Inferior parietal cortex (tissue), 1 donor: Measurements from ENCODE around the gene WT1.

ENCODE experiments used
- DNase-seq: peaks from one replicate; pipeline ENCODE4 v3.0.0-alpha.2; 2016; ENCODE audit errors: extremely low spot score

WT1 gene

DNA sequence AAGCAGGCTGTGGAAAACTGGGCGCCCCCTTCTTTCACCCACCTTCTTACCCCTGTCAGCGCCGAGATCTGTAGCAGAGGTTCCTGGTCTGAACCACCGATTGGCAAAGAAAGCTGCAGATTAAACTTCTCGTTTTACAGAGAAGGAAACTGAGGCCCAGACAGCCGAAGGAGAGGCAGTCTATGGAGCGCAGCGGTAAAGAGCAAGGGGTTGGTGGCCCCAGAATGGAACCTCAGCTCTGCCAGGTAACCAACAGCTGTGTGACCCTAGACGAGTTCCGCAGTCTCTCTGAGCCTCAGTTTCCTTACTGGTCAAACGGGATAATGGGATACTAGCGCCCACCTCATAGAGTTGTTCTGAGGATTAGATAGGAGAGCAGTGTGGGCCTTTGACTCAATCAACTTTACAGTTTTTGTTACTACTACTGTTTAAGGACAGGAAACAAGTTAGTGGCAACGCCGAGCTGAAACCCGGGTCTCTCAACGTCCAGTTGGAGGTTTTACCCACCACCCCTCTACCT, 3.1 kb upstream of the WT1 start:
- DNase-seq = no peak

DNA sequence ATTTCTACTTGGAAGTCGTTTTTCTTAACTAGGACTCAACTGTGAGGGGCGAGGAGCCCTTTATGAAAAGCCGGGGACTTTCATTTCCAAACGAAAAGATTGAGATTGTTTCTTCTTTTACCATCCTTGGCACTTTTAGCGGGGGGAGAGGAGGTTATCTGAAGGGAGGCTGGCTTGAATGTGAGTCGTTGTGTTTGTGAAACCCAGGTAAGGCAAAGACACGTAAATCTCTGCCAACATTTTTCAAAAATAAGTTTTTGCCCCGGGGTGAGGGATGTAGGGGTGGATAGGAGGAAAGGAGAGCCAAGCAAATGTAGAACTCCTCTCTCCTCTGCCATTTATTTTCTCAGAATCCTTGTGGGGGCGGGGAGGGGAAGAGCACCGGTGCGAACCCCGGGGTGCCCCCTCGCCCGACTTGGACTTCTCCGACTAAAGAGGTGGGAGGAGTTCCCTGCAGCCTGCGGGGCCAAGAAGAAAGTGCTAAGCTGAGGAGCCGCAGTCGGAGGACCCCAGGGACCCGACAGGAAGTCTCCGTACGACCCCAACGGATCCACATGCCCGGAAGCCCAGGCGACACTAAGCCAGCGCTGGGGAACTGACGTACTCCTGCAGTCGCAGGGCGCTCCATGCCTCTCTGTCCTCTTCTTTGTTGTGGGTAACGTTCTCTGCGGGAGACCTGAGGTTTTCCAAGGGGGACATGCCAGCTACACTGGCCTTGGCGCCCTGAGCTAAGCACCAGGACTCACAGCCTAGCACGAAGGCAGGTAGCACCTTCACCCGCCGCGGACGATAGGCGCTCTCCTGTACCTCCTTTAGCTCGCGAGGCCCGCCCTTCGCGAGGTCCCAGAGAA, 2.4 kb upstream of the WT1 start:
- DNase-seq = no peak

DNA sequence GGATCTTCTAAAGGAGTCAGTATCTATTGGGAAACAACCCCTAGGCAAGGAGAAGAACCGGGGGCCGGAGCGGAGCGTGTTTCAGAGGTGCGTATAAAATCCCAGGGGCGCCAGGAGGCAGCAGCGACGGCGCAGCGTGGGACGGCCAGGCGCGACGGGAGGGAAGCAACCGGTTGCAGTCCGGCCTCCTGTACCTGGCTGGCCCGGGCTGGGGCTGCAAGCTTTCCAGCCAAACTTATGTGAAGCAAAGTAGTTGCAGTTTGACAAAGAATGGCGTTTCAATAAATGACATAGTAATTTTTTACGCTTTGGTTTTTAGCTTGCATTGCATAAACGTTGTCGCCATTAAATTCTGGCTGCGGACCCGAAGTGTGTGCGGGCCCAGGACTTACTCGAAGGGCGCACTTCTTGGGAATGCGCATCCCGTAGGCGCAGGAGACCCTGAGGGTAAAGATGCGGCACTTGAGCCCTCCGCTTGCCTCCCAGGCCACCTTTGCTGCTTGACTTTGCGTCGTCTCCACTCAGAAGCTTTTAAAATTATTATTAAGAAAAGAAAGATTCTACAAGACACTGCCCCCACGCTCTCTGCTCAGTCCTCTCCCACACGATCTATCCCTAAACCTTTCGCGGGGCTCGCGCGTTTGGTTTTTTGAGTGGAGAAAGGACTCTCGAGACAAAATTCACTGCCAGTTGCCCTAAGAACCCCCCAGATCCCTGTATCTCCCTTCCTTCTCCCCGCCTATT, 1.6 kb upstream of the WT1 start:
- DNase-seq = no peak

DNA sequence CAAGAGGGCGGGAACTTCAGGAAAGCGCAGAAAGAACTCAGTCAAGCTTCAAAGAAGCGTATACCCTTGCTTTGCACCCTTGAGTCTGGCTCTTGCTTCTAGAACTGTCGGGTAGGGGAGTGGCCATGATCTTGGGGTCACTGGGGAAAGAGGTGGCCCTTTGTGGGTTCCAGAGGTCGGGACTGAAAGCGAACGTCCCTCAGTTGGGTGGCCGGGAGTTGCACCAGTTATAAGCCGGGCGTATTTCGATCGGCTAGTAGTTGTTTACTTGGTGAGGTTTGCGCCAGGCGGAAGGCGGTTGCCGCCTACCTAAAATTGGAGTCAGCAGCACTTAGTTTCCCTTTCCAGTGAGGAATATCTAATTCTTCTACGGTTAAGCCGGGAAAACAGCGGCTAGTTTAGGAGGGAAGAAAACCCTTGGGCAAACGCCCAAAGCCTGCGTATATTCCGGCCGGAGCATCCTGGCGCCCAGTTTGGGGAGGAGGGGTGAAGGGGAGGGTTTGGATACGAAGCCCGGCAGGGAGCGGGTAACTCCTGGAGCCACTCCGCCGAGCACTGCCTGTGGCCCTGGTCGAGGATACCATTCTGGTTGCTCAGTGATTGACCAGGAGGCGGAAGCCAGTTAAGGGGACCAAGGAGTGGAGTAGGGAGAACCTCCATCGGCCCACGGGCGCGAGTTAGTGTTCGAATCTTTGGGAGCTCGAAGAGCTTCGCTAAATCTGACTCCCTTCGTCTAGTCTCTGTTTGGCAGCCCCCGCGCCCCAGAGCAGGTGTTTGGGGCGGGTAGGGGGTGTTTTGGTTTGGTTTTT, 807 bp upstream of the WT1 start:
- DNase-seq = no peak

DNA sequence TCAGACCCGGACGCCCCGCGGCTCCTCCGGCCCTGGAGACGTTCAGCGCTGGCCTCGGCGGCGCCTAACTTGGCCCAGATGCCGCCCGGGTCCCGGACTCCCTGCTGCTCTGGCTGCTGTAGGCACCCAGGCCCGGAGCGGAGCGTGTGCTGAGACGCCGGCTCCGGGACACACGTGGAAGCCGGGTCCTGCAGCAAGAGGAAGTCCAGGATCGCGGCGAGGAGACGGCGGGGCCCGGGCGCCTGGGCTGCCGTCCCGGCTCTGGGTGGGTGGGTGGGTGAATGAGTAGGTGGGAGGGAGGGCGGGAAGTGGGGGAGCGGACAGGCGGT, 223 bp downstream of the WT1 start:
- DNase-seq = no peak

DNA sequence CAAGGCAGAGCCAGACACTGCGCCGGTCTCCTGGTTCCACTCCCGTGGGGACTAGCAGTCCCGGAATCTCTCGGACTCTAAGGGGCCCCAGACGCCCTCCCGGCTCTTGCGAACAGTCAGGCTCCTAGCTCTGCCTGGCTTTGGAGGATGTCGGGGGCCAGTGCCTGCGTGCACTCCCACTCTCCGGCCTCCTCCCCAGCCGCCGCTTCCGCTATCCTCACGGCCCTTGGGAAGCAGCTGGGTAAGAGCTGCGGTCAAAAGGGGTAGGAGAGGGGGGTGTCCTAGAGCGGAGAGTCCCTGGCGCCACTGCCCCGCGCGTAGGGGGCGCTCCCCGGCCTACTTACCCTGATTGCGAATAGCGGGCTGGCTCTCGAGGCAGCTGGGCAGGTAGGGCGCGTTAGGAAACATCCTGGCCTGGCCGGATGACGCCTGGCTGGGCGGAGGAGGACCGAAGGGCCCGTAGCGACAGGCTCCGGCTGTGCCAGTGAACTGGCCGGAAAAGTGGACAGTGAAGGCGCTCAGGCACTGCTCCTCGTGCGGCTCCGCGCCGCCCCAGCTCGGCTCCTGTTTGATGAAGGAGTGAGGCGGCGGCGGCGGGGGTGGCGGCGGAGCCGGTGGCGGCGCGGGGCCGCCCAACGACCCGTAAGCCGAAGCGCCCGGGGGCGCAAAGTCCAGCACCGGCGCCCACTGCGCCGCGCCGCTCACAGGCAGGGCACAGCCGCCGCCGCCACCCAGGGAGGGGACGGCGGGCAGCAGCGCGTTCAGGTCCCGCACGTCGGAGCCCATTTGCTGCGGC, 785 bp downstream of the WT1 start:
- no peak for DNase-seq

DNA sequence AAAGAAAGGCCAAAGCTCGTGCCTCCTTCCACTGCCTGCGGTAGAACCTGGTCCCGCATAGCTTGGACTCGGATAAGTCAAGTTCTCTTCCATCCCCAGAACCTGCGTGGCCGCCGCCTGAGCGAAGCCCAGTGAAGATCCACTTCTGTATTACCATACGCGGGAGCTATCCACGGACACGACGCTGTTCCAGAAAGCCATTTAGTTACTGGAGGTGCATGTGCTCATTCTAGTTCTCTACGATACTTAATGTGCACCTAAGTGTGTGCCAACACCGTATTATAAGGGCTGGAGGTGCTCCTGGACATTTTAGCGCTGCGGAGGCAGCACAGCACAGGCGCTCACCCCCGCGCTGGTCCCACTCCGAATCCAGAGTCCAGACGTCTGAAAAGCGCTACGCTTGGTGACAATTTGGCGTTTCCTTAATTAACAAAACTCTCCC, 1.4 kb downstream of the WT1 start:
- DNase-seq = no peak

DNA sequence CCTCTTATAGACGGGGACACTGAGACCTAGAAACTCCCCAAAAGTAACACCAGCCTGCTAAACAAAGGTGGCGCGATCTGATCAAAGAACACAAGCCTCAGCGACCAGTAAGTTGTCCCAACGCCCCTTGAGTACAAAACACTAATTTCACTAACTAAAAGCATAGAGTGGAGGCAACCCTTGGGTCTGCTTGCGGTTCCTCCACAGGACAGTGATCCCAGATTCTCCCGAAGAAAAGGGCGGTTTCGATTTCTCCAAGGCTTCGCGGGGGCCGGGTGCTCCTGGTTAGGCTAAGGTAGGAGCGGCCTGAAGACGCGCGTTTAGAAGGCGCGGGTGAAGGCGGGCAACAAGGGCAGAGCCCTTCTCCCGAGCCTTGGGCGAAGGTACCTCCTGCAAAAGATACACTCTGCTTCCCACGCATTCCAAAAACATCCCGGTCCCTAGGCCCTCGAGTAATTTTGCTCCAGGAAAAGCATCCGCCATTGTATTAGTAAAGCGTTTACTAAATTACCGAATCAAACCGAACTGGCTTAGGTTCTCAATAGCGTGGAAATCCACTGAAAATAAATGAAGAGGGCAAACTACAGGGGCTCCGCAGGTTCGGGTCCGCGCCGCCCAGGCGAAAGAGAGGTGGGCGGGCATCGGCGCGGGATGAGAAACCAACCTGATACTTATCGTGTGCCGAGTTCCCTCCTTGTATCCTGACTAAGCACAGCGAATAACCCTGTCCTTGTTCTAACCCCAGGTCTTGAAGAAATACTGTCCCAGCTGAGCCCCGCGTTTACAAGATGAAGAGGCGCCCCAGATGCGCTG, 2.0 kb downstream of the WT1 start:
- no peak for DNase-seq

DNA sequence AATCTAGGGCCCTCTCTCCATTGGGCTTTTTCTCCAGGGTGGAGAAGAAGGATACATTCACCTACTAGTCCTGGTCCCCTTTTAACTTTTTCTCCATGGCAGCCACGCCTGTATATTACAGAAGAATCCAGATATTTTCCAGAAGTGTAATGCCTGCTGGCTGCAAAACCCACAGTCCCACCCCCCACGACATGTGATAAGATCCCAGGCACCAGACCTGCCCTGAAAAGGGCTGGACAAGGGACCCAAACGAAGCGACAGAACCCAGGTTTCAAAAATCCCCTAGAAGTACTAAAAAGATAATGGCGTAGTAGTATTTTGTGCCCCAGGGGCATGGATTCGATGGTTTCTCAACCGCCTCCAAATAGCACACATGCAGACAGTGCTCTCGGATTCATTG, 2.8 kb downstream of the WT1 start:
- no peak for DNase-seq

DNA sequence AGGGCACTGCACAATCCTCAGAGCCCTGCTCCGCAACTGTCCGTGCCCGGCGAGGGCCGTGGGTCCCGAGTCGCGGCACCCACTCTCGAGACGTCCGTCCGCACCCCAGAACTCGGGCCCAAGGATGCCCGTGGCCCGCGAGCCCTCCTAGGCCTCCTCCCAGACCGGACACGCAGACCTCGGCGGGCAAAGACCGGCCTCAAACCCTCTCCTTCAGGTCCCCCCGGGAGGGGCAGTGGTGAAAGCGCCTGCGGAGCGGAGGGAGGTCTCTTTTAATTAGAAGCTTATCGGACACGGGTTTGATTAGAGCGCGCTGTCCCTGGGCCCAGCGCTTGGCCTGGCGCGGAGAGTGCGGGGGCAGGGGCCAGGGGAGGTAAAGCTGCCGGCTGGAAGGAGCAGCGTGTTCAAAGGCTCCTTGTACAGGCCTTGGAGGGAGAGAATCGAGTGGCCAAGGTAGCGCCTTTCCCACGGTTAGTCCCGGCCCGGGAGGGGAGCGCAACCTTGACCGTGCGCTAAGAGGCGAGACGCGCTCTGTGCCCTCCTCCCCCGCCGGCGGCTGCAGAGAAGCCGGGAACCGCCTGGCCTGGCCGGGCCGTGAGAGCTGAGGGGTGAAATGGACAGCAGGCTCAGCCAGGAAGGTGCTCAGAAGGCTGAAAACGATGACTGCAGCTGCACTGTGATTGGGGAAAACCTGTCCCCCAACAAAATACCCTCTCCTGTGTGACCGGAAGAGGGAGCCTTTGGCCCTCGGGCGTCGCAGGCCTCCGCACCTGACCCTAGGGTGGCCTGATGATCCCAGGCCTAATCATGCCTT, 4.6 kb downstream of the WT1 start:
- no peak for DNase-seq

DNA sequence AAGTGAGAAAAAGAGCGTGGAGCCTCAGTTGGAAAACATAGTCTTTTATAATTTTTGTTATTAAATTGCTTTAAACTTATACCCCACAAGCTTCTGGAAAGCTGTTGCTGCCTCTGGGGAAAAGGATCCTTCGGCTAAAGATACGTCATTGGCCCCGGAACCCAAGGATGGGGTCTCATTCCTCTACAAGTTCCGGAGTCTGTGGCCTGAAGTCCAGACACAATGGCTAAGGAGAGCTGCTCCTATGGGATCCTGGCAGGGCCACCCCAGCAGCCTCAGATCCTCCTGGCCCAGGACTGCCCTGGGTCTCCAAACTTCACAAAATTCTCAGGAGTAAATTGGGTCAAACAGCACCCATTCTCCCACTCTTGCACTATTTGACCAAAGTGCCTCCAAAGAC, 5.9 kb downstream of the WT1 start:
- no peak for DNase-seq

DNA sequence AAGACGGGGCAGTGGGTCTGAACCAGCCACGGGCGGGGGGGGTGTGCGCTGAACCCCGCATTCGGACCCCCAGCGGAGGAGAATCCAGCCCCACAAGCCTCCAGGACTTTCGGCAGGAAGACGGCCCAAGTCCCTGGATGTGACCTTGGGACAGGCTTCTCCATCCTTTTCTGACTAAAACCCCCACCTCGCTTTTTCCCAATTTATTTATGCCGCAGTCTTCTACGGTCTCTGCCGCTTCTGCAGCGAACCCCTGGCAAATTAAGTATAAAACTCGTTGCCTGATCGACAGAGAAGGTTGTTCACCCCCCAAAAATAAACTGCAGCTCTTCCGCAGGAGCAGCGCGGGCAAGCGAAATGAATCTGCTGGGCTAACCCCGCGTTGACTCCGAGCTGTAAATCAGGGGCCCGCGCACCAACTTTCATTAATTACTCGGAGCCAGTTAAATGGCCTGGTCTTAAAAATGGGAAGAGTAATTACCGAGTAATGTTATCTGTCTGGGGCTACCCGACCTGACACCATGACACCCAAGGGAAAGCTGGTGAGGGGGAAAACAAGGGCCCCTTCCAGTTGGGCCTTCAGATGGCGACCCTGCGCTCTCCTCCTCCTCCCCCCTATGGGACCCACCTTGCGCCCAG, 6.6 kb downstream of the WT1 start:
- no peak for DNase-seq

DNA sequence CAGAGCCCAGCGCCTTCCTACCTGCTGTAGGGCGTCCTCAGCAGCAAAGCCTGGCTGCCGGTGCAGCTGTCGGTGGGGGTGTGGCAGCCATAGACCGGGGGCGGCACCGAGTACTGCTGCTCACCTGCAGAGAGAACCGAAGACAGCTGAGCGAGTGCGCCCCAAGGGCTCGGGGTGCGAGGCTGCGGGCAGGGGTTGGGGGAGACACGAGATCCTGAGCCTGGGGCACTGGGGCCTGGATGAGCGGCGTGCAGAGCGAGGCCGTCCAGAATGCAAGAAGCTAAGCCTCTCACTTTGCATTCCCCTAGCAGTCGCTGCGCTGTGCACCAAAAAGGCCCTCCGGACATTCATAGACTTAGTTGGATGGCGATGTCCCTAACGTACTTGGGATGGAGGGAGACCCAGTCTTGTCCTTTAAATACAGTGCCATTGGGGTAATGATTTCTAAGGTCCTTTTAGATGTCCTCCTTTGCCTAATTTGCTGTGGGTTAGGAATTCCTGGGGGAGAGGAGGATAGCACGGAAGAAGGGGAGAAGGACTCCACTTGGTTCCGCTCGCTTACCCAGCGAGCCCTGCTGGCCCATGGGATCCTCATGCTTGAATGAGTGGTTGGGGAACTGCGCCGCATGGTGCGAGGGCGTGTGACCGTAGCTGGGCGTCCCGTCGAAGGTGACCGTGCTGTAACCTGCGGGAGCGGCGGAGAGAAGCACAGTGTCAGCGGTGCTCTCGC, 7.2 kb downstream of the WT1 start:
- no peak for DNase-seq

DNA sequence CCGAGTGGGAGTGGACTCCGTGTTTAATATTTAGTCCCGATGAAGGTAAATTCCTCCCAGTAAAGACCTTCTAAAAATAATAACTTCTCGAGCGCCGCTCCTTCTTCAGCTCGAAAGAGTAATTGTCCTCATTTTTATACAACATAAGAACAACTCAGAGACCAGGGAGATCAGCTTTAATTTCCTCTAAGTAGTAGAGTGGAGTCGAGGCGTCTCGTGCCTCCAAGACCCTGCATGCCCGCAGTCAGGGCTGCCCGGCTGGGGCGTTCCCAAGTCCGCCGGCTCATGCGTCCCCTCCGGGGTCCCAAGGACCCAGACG, 7.8 kb downstream of the WT1 start:
- DNase-seq = no peak

DNA sequence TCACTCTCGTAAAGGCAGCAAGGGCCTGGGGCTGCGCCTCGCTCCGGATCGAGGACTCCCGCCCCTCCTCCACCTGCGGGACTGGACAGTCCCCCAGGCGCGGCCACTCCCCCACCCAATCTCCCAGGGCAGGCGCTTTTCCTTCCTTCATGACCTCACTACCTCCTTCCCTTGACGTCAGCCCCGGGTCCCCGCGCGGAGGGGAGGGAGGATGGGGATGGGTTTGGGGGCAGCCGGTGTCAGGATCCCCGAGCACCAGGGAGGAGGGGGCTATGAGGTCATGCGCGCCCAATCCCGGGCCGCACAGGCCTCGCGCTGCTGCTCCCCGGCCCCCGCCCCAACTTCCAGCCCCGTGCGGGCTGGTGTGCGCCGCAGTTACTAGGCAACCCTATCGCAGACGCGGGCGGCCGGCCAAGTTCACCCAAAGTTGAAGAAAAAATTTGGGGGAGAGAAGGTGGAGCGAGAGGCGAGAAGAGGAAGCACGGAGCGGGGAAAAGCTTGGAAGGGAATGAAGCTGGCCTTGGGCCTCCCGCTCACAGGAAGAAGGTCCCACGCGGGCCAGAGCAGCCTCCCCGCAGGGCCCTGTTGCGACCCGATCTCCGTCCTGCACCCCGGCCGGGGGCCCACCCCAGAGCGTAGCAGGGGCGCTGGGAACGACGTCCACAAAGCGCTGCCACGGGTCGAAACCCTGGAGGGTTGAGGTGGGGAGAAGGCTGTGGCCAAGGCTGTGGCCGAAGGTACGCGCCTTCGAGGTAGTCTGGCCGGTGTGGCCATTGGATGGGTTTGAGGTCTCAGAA, 8.3 kb downstream of the WT1 start:
- DNase-seq = no peak

DNA sequence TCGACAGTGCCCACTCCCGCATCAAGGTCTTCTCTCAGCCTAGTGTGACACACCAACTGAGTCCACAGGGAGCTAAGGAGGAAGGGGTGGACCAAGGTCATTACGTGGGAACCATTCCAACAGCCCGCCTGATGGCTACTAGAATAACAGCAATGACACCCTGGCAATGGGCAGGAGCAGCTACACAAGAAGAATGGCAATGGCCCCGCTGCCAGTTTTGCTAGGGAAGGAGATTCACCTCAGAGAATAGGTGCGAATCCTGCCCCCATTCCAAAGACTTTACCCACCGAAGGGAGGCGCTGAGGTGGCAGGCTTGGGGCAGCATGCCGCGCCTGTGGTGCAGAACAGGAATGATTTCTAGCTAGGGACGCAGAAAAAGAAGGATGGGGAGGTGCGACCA, 9.1 kb downstream of the WT1 start:
- no peak for DNase-seq

DNA sequence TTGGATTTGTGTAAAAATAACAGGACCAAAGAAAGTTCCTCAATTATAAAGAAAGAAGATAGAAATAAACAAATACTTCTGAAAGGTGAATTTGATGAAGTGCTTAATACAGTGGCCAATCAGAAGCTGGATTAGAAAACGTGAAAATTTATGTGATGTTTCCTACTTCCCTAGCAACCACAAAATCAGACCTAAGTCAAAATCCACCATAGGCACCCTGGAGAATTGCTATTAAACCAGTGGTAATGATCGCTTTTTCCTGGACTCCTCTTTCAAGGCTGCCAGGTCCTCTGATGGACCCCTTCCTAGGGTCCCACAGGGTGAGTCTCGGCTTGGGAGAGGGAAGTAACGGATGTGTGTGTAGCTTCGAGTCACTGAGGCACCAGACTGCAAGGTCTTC, 9.6 kb downstream of the WT1 start:
- DNase-seq = no peak

DNA sequence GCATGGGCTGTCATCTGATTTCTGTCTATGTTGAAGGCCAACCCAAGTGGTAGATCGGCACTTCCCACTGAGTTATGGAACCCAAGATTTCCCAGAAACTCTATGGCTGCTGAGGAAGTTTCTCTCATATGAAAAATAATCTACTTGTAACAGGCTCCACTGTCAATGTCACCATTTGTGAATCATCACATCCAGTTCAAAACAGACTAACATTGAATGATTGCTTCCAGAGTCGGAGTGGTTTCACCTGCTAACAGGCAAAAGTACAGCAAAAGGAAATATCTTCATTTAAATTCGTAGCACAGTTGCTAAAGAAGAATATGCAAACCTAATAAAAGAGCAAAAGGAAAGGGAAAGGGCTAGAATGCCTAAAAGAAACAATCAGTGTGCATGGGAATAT, 12.8 kb downstream of the WT1 start:
- no peak for DNase-seq
